ENCODE data around the gene ASPSCR1. TPM values are rescaled to one million over a fixed set of nuclear protein-coding genes. Genes with fewer than 3 reads are reported as not detected.

The ASPSCR1 gene
- total RNA-seq, 1 experiment from 2014 or later = 60.4 TPM

DNA sequence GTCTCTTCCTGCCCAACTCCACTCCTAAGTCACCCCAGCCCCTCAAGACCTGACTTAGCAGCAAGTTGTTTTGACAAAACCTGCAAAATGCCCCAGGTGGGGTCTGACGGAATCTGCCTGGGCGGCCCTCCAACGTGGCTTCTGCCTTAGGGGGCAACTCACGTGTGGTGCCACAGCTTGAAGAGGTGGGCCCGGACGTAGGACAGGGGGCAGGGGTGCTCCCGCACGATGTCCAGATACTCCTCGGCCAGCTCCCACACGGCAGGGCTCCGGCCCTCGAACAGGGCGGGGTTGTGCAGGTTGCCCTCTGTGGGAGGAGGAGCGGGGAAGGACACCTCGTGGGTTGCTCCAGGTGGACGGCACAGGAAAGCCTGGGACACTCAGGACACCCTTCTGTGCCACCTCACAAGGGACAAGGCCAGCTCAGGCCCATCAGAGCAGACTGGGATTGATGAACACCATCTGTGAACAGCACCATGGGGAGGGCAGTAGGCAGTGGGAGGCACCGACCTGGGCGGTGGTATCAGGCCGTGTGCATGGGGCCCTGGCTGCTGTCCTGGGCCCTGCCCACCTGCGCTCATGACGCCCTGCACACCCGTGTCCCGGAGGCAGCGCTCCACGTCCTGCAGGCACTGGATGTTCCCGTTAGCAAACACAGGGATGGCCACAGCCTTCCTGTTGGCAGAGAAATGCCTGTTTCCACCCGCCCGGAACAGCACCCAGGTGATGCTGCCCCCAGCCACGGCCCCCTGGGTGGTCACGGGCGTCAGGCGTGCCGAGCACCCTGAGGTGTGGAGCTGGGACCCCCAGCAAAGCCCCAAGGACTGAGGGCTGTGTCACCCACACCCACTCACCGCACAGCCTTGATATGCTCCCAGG lies 83.9 kb downstream of the ASPSCR1 start:
- ATAC-seq (no peak), DNase-seq (ENCODE audit: low spot score) (no peak)
- no peak overlapping the region for H3K4me3 Mint-ChIP-seq
- H3K4me1 Mint-ChIP-seq = 0 out of 2 replicates have a peak, but pooled peaks cover 2% of the 10 kb centered on the region
- H3K9me3 Mint-ChIP-seq = no peaks in the 10 kb centered on the region
- H3K27ac Mint-ChIP-seq = no peak overlapping the region
- peaks cover 3% of the 10 kb centered on the region; the same call in 1 of the 2 replicates for H3K36me3 Mint-ChIP-seq
- POLR2A ChIA-PET = interaction anchor here (0.9 kb wide), 1 partner anchor 31 kb away, joined by 3 read pairs; no protein-coding TSS in a partner anchor
- CTCF ChIA-PET = interaction anchor here (0.6 to 1.0 kb wide), 2 partner anchors 31 to 41 kb away, joined by 4 to 6 read pairs; no protein-coding TSS in a partner anchor
- H3K27me3 Mint-ChIP-seq (ENCODE audit: low read depth) = no peaks in the 10 kb centered on the region
- TF ChIP-seq JUN (CRISPR knock-in tag; IDR thresholded peaks at IDR 0.05) (no peak), SOX15 (CRISPR knock-in tag; IDR thresholded peaks at IDR 0.05) (no peak), CREM (CRISPR knock-in tag; IDR thresholded peaks at IDR 0.05) (no peak), NR2C2 (CRISPR knock-in tag; IDR thresholded peaks at IDR 0.05) (no peak), SMAD3 (CRISPR knock-in tag; IDR thresholded peaks at IDR 0.05; ENCODE audit: borderline replicate concordance) (no peak), HMGA2 (CRISPR knock-in tag; IDR thresholded peaks at IDR 0.05) (no peak), ZNF423 (CRISPR knock-in tag; IDR thresholded peaks at IDR 0.05) (no peak), ZNF416 (CRISPR knock-in tag; IDR thresholded peaks at IDR 0.05) (no peak), ZNF671 (CRISPR knock-in tag; IDR thresholded peaks at IDR 0.05) (no peak), TEAD4 (CRISPR knock-in tag; IDR thresholded peaks at IDR 0.05) (no peak), ZBTB21 (CRISPR knock-in tag; IDR thresholded peaks at IDR 0.05; ENCODE audit: borderline replicate concordance) (no peak), RORB (CRISPR knock-in tag; IDR thresholded peaks at IDR 0.05) (no peak)
- TF ChIP-seq, protein P1, sequence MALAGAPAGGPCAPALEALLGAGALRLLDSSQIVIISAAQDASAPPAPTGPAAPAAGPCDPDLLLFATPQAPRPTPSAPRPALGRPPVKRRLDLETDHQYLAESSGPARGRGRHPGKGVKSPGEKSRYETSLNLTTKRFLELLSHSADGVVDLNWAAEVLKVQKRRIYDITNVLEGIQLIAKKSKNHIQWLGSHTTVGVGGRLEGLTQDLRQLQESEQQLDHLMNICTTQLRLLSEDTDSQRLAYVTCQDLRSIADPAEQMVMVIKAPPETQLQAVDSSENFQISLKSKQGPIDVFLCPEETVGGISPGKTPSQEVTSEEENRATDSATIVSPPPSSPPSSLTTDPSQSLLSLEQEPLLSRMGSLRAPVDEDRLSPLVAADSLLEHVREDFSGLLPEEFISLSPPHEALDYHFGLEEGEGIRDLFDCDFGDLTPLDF (CRISPR knock-in tag; IDR thresholded peaks at IDR 0.05) = no peak
- TF ChIP-seq, protein P2, sequence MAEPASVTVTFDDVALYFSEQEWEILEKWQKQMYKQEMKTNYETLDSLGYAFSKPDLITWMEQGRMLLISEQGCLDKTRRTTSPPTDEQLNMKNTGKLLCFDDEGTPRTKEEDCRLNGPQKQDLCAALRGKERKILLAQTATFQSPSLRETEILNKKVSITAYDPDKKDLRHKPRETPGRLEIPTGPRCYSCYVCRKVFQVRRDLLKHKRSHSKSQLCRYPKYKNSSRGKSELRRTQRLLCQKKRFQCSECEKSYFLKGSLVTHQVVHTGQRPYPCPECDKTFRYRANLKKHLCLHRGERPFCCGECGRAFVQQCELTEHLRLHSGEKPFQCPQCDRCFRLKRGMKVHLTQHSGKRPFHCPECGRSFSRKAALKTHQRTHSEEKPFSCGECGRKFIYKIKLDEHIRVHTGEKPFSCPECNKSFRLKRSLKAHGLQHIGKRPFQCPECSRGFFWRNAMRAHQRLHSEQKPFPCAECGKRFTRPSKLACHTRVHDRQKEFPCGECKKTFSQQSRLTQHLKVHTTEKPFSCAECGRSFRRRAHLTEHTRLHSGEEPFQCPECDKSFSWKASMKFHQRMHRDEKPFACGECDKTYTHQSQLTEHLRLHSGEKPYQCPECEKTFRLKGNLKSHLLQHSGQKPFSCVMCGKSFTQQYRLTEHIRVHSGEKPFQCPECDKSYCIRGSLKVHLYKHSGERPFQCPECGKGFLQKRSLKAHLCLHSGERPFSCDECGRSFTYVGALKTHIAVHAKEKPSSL (CRISPR knock-in tag; conservative IDR thresholded peaks at IDR 0.05) = no peak
- TF ChIP-seq, protein P3, sequence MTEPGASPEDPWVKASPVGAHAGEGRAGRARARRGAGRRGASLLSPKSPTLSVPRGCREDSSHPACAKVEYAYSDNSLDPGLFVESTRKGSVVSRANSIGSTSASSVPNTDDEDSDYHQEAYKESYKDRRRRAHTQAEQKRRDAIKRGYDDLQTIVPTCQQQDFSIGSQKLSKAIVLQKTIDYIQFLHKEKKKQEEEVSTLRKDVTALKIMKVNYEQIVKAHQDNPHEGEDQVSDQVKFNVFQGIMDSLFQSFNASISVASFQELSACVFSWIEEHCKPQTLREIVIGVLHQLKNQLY (CRISPR knock-in tag; IDR thresholded peaks at IDR 0.05) = no peak
- TF ChIP-seq, protein P4, sequence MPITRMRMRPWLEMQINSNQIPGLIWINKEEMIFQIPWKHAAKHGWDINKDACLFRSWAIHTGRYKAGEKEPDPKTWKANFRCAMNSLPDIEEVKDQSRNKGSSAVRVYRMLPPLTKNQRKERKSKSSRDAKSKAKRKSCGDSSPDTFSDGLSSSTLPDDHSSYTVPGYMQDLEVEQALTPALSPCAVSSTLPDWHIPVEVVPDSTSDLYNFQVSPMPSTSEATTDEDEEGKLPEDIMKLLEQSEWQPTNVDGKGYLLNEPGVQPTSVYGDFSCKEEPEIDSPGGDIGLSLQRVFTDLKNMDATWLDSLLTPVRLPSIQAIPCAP (CRISPR knock-in tag; IDR thresholded peaks at IDR 0.05) = no peak
- TF ChIP-seq, protein P5, sequence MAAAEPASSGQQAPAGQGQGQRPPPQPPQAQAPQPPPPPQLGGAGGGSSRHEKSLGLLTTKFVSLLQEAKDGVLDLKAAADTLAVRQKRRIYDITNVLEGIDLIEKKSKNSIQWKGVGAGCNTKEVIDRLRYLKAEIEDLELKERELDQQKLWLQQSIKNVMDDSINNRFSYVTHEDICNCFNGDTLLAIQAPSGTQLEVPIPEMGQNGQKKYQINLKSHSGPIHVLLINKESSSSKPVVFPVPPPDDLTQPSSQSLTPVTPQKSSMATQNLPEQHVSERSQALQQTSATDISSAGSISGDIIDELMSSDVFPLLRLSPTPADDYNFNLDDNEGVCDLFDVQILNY (CRISPR knock-in tag; IDR thresholded peaks at IDR 0.05) = no peak
- TF ChIP-seq, protein P6, sequence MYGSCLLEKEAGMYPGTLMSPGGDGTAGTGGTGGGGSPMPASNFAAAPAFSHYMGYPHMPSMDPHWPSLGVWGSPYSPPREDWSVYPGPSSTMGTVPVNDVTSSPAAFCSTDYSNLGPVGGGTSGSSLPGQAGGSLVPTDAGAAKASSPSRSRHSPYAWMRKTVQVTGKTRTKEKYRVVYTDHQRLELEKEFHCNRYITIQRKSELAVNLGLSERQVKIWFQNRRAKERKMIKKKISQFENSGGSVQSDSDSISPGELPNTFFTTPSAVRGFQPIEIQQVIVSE (CRISPR knock-in tag; IDR thresholded peaks at IDR 0.05; ENCODE audit: borderline replicate concordance) = no peak
